ENCODE results near the gene NLRP3.

GRCh38 chr1:247456914-247457639, 41.1 kb downstream of the NLRP3 start:
- TF ChIP-seq SIN3A (IDR thresholded peaks at IDR 0.05; ENCODE audit: low read depth) (no peak), ZBTB33 (IDR thresholded peaks at IDR 0.05; ENCODE audit: extremely low read depth, insufficient replicate concordance, low read length) (no peak), POLR2A (IDR thresholded peaks at IDR 0.05; ENCODE audit: borderline replicate concordance, extremely low read depth, insufficient read depth, insufficient read length) (no peak), RAD21 (IDR thresholded peaks at IDR 0.05; ENCODE audit: low read depth) (no peak), CTCF (IDR thresholded peaks at IDR 0.05 in 2 of 3, conservative IDR thresholded peaks at IDR 0.05 in 1 of 3; ENCODE audit: borderline replicate concordance in 1 of 3, insufficient read depth in 1 of 3, low read depth in 2 of 3, low read length in 2 of 3) (no peak), EZH2 (IDR thresholded peaks at IDR 0.05) (no peak), YY1 (IDR thresholded peaks at IDR 0.05; ENCODE audit: extremely low read depth, insufficient replicate concordance, low read depth, low read length) (no peak), REST (IDR thresholded peaks at IDR 0.05; ENCODE audit: low read depth) (no peak), EZH2phosphoT487 (IDR thresholded peaks at IDR 0.05; ENCODE audit: borderline replicate concordance) (no peak)

Data from HCT116 (cell line).